ENCODE data around the gene ITPR1. TPM values are rescaled to one million over a fixed set of nuclear protein-coding genes. Genes with fewer than 3 reads are reported as not detected.
A peak's percentile ranks its signal among the peaks of the same experiment; 100 is the strongest.

Gene ITPR1
- total RNA-seq, 1 experiment from 2014 or later, result 7.5 TPM

GRCh38 chr3:4522947-4523346 is 29.8 kb downstream of the ITPR1 start:
- no peak overlapping the region for H3K27ac Mint-ChIP-seq (ENCODE audit: low read depth, unreplicated experiment)
- H3K27me3 Mint-ChIP-seq (ENCODE audit: insufficient read depth, unreplicated experiment), result no peaks in the 10 kb centered on the region
- TF ChIP-seq CTCF (IDR thresholded peaks at IDR 0.05; ENCODE audit: unreplicated experiment), result no peak
- ChIA-PET POLR2A (no interaction called here), CTCF (interaction anchor here (0.6 to 1.6 kb wide), 3 partner anchors 12 to 111 kb away, joined by 3 to 4 read pairs (median 4); no protein-coding TSS in a partner anchor)
- intact Hi-C loops (cut with micrococcal nuclease), result no loop called here
- no peak overlapping the region for H3K4me3 Mint-ChIP-seq (ENCODE audit: unreplicated experiment)
- BruUV-seq (replicated peaks), result no TSS peak
- H3K36me3 Mint-ChIP-seq (ENCODE audit: insufficient read depth, unreplicated experiment), result no peaks in the 10 kb centered on the region
- DNase-seq (ENCODE audit: unreplicated experiment), result no peak
- H3K4me1 Mint-ChIP-seq (ENCODE audit: insufficient read depth, unreplicated experiment), result no peaks in the 10 kb centered on the region
- no peaks in the 10 kb centered on the region for H3K9me3 Mint-ChIP-seq (ENCODE audit: unreplicated experiment)

GRCh38 chr3:4523710-4524698 is 30.9 kb downstream of the ITPR1 start:
- no peak for TF ChIP-seq CTCF (IDR thresholded peaks at IDR 0.05; ENCODE audit: unreplicated experiment)
- BruUV-seq (replicated peaks), result no TSS peak
- Mint-ChIP-seq H3K36me3 (ENCODE audit: insufficient read depth, unreplicated experiment) (no peaks in the 10 kb centered on the region), H3K27ac (ENCODE audit: low read depth, unreplicated experiment) (no peak overlapping the region), H3K4me1 (ENCODE audit: insufficient read depth, unreplicated experiment) (no peaks in the 10 kb centered on the region), H3K27me3 (ENCODE audit: insufficient read depth, unreplicated experiment) (no peaks in the 10 kb centered on the region), H3K9me3 (ENCODE audit: unreplicated experiment) (no peaks in the 10 kb centered on the region), H3K4me3 (ENCODE audit: unreplicated experiment) (no peak overlapping the region)
- POLR2A ChIA-PET, result interaction anchor here (0.5 to 2.1 kb wide), 6 partner anchors 17 to 1345 kb away, joined by 3 to 14 read pairs (median 4); partner anchors contain the start of genes CRBN and ITPR1
- intact Hi-C loops (cut with micrococcal nuclease), result no loop called here
- peak; percentile 82 for DNase-seq (ENCODE audit: unreplicated experiment)
- CTCF ChIA-PET, result interaction anchor here (0.6 to 1.6 kb wide), 2 partner anchors 33 to 1305 kb away, joined by 3 to 4 read pairs; no protein-coding TSS in a partner anchor

DNA sequence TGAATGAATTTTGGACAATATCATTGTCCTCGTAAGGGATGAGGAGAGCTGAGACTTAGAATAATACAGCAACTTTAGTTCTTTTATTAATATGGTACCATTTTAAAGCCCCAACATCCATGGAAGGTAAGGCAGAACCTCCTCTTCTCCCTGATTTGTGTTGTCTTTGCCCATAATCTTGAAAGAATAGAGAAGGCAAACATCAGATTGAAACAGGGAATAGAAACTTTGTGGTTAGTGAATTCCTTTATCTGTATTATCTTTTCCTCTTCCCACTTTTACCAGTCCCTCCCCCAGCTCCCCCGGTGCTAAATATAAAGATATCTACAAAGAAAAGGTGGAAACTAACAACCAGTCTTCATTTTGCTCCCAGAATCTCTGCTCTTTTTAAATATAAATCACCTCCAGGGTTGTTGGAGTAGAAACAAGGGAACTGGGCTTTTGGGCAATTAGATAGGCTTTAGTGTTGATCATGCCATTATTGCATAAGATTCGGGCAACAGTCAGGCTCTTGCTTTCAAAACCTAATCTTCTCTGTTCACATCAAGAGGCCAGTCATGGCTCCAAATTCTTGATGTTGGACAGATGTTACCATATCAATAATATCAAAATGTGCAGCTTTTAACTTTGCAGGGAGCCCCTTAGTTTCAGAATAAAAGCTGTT is 32.5 kb downstream of the ITPR1 start:
- H3K4me1 Mint-ChIP-seq (ENCODE audit: insufficient read depth, unreplicated experiment), result no peaks in the 10 kb centered on the region
- ChIA-PET POLR2A (interaction anchor here (2.1 kb wide), 1 partner anchor 32 kb away, joined by 14 read pairs; the partner anchor contains the start of gene ITPR1), CTCF (interaction anchor here (1.3 kb wide), 1 partner anchor 109 kb away, joined by 3 read pairs; no protein-coding TSS in a partner anchor)
- no peak overlapping the region for H3K4me3 Mint-ChIP-seq (ENCODE audit: unreplicated experiment)
- TF ChIP-seq CTCF (IDR thresholded peaks at IDR 0.05; ENCODE audit: unreplicated experiment), result no peak
- no peak for DNase-seq (ENCODE audit: unreplicated experiment)
- H3K27ac Mint-ChIP-seq (ENCODE audit: low read depth, unreplicated experiment), result no peak overlapping the region
- intact Hi-C loops (cut with micrococcal nuclease), result no loop called here
- H3K36me3 Mint-ChIP-seq (ENCODE audit: insufficient read depth, unreplicated experiment), result no peaks in the 10 kb centered on the region
- no peaks in the 10 kb centered on the region for H3K9me3 Mint-ChIP-seq (ENCODE audit: unreplicated experiment)
- no TSS peak for BruUV-seq (replicated peaks)
- no peaks in the 10 kb centered on the region for H3K27me3 Mint-ChIP-seq (ENCODE audit: insufficient read depth, unreplicated experiment)

DNA sequence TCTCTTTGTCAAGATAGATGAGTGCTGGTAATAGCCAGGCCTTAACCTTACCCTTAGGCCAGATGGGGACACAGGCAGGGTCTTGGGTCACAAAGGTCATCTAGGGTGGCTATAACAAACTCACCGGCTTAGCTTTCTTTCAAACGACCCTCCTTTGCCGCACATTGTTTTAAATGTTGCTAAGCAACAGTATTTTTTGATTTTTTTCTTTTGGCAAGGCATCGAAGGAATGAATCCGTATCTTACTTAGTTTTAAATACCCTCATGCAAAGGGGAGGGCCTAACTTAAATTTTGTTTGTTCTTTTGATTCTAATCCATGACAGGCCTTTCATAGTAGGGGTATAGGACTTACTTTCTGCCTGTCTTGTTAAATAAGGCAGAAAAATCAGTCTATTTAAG is 35.2 kb downstream of the ITPR1 start:
- H3K4me3 Mint-ChIP-seq (ENCODE audit: unreplicated experiment), result no peak overlapping the region
- DNase-seq (ENCODE audit: unreplicated experiment), result no peak
- POLR2A ChIA-PET, result no interaction called here
- no peaks in the 10 kb centered on the region for H3K9me3 Mint-ChIP-seq (ENCODE audit: unreplicated experiment)
- intact Hi-C loops (cut with micrococcal nuclease), result no loop called here
- peaks cover 7% of the 10 kb centered on the region for H3K4me1 Mint-ChIP-seq (ENCODE audit: insufficient read depth, unreplicated experiment)
- no peak for TF ChIP-seq CTCF (IDR thresholded peaks at IDR 0.05; ENCODE audit: unreplicated experiment)
- H3K27me3 Mint-ChIP-seq (ENCODE audit: insufficient read depth, unreplicated experiment), result no peaks in the 10 kb centered on the region
- CTCF ChIA-PET, result interaction anchor here (0.7 kb wide), 1 partner anchor 105 kb away, joined by 4 read pairs; no protein-coding TSS in a partner anchor
- no TSS peak for BruUV-seq (replicated peaks)
- no peaks in the 10 kb centered on the region for H3K36me3 Mint-ChIP-seq (ENCODE audit: insufficient read depth, unreplicated experiment)
- H3K27ac Mint-ChIP-seq (ENCODE audit: low read depth, unreplicated experiment), result no peak overlapping the region
